Loucy (cell line): ENCODE data around the gene RACK1.

Source experiments
- CTCF ChIP-seq: fragments of 200-600 bp; sonication (generic); conservative IDR thresholded peaks from 2 replicates; pipeline ENCODE4 v1.5.1; 2014; ENCODE audit warnings: mild to moderate bottlenecking, antibody characterized with exemption, low read length
- EZH2phosphoT487 ChIP-seq: fragments of 200-600 bp; IDR thresholded peaks from 2 replicates; pipeline ENCODE4 v1.6.1; 2018; ENCODE audit warnings: antibody characterized with exemption, mild to moderate bottlenecking, moderate library complexity, borderline replicate concordance

GRCh38 chr5:181207214-181207959 lies 36.3 kb downstream of the RACK1 start:
- TF ChIP-seq CTCF = no peak
- TF ChIP-seq EZH2phosphoT487 = no peak
